Ovary (tissue), 1 donor: ENCODE results near the gene NKAIN4.

Experiments used
- EP300 ChIP-seq: sonication (generic); formaldehyde crosslinking; IDR thresholded peaks from one replicate; pipeline ENCODE4 v1.6.1; 2017; ENCODE audit warnings: antibody characterized with exemption
- POLR2A ChIP-seq: fragments of 450-650 bp; IDR thresholded peaks from one replicate; pipeline ENCODE4 v1.6.1; 2017; ENCODE audit warnings: antibody characterized with exemption, mild to moderate bottlenecking, moderate library complexity

DNA sequence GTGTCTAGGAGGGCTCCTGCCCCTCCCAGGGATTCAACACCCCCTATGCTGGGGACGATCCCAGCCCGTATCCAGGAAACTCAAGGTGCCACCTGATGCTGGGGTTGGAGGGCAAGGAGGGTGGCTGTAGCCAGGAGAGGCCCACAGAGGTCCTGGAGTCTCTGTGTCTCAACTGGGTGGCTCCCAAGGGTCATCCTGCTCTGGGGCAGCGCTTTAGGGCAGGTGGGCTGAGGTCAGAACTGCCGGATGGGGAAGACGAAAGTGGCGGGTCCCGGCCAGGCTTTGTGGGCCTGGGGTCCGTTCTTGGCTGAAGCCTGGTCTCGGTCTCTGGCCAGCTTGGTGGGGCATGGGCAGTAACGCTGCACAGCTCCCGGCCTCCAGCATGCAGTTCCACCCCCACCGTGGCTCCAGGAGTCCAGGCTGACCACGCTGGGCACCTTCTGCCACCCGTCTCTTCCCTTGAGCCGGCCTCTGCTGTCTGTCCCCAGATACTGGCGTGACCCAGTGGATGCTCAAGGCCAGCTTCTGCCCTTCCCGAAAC, 35.9 kb upstream of the NKAIN4 start:
- TF ChIP-seq EP300 = no peak
- TF ChIP-seq POLR2A = no peak
